ENCODE data around the gene NOTO. TPM values are rescaled to one million over a fixed set of nuclear protein-coding genes. Genes with fewer than 3 reads are reported as not detected.
A peak's percentile ranks its signal among the peaks of the same experiment; 100 is the strongest.

The NOTO gene
- total and polyA plus RNA-seq, 10 of the 15 experiments (the other 5 are each of a cell fraction or from before 2014, with no cell fraction given) = not detected

- TF ChIP-seq CTCF (IDR thresholded peaks at IDR 0.05 in 2 of 3, conservative IDR thresholded peaks at IDR 0.05 in 1 of 3; ENCODE audit: control insufficient read depth in 2 of 3, extremely low read depth in 1 of 3, insufficient read depth in 1 of 3, low read depth in 3 of 3, low read length in 3 of 3) (no peak), GABPA (IDR thresholded peaks at IDR 0.05; ENCODE audit: low read depth) (no peak), BCL3 (IDR thresholded peaks at IDR 0.05; ENCODE audit: borderline replicate concordance, insufficient read depth, low read depth, low read length, poor library complexity, severe bottlenecking) (no peak), EED (IDR thresholded peaks at IDR 0.05; ENCODE audit: low read depth) (no peak), SP1 (IDR thresholded peaks at IDR 0.05; ENCODE audit: low read depth, low read length) (peak; percentile 63), SRF (IDR thresholded peaks at IDR 0.05; ENCODE audit: low read depth in 2 of 2, low read length in 2 of 2) (no peak), SREBF2 (IDR thresholded peaks at IDR 0.05; ENCODE audit: low read length) (no peak), HDGF (IDR thresholded peaks at IDR 0.05) (no peak), BACH1 (IDR thresholded peaks at IDR 0.05; ENCODE audit: borderline replicate concordance) (peak; percentile 83), SUZ12 (IDR thresholded peaks at IDR 0.05; ENCODE audit: unreplicated experiment) (no peak), CUX1 (IDR thresholded peaks at IDR 0.05; ENCODE audit: insufficient replicate concordance, low read depth, low read length) (no peak), IKZF1 (conservative IDR thresholded peaks at IDR 0.05) (peak; percentile 87), RB1 (IDR thresholded peaks at IDR 0.05; ENCODE audit: borderline replicate concordance) (0 out of 2 replicates have a peak, but pooled peaks have one; percentile 59), MYC (IDR thresholded peaks at IDR 0.05; ENCODE audit: insufficient read depth, insufficient read length, insufficient replicate concordance, low read length, severe bottlenecking) (peak; percentile 63), CBX3 (IDR thresholded peaks at IDR 0.05; ENCODE audit: borderline replicate concordance, low read depth) (no peak), NR2F1 (conservative IDR thresholded peaks at IDR 0.05) (peak; percentile 95), E4F1 (IDR thresholded peaks at IDR 0.05; ENCODE audit: borderline replicate concordance, partially characterized antibody) (no peak), FOXM1 (IDR thresholded peaks at IDR 0.05; ENCODE audit: low read depth, low read length) (no peak)
Observed at GRCh38 chr2:73214120-73215035, 12.0 kb downstream of the NOTO start, which contains the start of gene SMYD5 (continued).

All from GM12878 (cell line).